ENCODE data around the gene APOL4. TPM values are rescaled to one million over a fixed set of nuclear protein-coding genes. Genes with fewer than 3 reads are reported as not detected.
"Not testable (repeated sequence)": the region's sequence is repeated elsewhere in the genome, so short reads cannot be mapped to it uniquely, and the experiment has no call there.

APOL4 gene, protein sequence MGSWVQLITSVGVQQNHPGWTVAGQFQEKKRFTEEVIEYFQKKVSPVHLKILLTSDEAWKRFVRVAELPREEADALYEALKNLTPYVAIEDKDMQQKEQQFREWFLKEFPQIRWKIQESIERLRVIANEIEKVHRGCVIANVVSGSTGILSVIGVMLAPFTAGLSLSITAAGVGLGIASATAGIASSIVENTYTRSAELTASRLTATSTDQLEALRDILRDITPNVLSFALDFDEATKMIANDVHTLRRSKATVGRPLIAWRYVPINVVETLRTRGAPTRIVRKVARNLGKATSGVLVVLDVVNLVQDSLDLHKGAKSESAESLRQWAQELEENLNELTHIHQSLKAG
- total RNA-seq = 1 to 10 TPM in 3 of 6 donors, under 1 TPM in 3; 0.28 to 4.1 (median 0.85) TPM
- polyA plus RNA-seq = 1 to 10 TPM; 1.9 TPM

DNA sequence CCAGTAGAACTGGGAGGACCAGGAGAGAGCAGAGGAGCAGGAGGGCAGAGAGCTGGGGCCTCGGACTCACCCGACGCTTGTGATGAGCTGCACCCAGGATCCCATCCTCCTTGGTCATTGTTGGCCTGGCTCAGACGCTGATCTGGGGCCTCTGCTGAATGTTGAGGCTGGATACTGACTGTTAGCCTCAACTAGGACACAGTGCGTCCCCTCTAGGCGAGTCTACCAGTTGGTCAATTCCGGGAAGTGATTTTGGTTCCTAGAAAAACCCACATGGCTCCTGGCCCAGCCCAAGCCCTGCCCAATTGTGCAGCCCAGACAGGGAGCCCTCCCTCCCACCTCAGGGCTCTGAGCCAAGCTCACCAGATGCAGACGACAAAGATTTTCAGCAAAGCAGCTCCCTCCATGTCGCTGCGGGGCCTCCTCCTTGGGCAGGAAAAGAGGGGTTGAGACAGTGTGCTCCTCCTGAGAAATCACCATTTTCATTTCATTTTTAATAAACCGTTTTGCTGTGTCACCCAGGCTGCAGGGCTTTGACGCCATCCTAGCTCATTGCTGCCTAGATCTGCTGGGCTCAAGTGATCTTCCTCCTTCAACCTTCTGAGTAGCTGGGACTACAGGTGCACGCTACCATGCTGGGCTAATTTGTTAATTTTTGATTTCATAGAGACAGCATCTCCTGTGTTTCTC, at the start of gene APOL4:
APOL4 (minus strand) TSS at position 180 of the 690 bp plus-strand sequence; CDS start at position 105, 75 bp downstream.
- peak in 5 of 6 donors; percentile 64 to 76 (median 68) for DNase-seq
- ATAC-seq = peak; percentile 51 to 78 (median 69)
- TF ChIP-seq, protein P1, sequence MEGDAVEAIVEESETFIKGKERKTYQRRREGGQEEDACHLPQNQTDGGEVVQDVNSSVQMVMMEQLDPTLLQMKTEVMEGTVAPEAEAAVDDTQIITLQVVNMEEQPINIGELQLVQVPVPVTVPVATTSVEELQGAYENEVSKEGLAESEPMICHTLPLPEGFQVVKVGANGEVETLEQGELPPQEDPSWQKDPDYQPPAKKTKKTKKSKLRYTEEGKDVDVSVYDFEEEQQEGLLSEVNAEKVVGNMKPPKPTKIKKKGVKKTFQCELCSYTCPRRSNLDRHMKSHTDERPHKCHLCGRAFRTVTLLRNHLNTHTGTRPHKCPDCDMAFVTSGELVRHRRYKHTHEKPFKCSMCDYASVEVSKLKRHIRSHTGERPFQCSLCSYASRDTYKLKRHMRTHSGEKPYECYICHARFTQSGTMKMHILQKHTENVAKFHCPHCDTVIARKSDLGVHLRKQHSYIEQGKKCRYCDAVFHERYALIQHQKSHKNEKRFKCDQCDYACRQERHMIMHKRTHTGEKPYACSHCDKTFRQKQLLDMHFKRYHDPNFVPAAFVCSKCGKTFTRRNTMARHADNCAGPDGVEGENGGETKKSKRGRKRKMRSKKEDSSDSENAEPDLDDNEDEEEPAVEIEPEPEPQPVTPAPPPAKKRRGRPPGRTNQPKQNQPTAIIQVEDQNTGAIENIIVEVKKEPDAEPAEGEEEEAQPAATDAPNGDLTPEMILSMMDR (IDR thresholded peaks at IDR 0.05) = no peak
- intact Hi-C loops (cut with DNase I) = no loop called here
- no peak for FAIRE-seq
- Histone ChIP-seq H3K9me3 (no peaks in the 10 kb centered on the region), H3K4me3 (no peak within 1 kb of the TSS), H3K4me1 (peaks cover 0 to 8% (median 4%) of the 10 kb centered on the region in 3 donors), H3K36me3 (no peaks in the 10 kb centered on the region), H3K27ac (no peak within 1 kb of the TSS), H3K27me3 (no peaks in the 10 kb centered on the region)
- WGBS, 2 donors = 43 to 48% methylated on average over 13 of the region's 13 CpGs

DNA sequence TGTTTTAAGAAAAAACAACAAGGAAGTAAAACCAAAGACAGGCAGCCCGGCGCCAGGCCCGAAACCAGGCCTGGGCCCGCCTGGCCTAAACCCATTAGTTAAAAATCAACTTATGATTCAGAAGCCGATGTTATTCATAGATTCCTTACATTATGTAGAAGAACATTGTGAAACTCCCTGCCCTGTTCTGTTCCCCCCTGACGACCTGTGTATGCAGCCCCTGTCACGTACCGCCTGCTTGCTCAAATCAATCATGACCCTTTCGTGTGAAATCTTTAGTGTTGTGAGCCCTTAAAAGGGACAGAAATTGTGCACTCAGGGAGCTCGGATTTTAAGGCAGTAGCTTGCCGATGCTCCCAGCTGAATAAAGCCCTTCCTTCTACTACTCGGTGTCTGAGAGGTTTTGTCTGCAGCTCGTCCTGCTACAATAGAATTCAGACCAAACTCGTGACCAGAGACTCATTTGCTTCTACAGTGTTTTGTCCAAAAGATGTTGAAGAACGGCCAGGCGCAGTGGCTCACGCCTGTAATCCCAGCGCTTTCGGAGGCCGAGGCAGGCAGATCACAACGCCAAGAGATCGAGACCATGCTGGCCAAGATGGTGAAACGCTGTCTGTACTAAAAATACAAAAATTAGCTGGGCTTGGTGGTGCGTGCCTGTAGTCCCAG, 48.8 kb upstream of the APOL4 start:
- H3K36me3 ChIP-seq; FAIRE-seq; H3K9me3 ChIP-seq; H3K4me3 ChIP-seq; DNase-seq; H3K4me1 ChIP-seq; intact Hi-C loops (cut with DNase I); ATAC-seq; H3K27me3 ChIP-seq: not testable (repeated sequence)
- 74 to 82% methylated on average over 24 of the region's 24 CpGs for WGBS, 2 donors
- peak overlapping the region in 2 of 4 donors; percentile 28 to 44 for H3K27ac ChIP-seq

DNA sequence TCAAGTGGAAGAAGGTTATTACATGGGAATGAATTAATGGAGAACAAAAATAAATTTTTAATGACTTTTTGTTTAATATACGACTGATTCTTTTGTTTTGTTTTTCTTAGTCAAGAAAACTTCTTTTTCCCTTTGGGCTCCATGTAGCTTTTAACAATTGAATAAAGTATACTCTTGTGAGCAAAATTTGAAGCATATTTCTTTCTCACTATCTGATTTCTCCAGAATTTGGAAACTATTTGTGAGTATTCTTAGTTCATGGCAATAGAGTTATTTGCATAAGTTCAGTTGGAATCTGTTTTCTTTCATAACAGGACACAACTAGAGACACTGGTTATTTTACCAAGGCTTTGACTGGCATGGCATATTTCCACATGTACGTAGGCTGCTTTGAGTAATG, 47.6 kb upstream of the APOL4 start:
- Histone ChIP-seq H3K4me3 (no peak overlapping the region), H3K4me1 (no peaks in the 10 kb centered on the region), H3K27ac (no peak overlapping the region), H3K9me3 (no peaks in the 10 kb centered on the region), H3K27me3 (no peaks in the 10 kb centered on the region), H3K36me3 (no peaks in the 10 kb centered on the region)
- 85 to 93% methylated on average over 2 of the region's 2 CpGs for WGBS, 2 donors
- TF ChIP-seq, protein P1 (IDR thresholded peaks at IDR 0.05) = no peak
- DNase-seq (no peak), FAIRE-seq (no peak), ATAC-seq (no peak)
- intact Hi-C loops (cut with DNase I) = no loop called here

DNA sequence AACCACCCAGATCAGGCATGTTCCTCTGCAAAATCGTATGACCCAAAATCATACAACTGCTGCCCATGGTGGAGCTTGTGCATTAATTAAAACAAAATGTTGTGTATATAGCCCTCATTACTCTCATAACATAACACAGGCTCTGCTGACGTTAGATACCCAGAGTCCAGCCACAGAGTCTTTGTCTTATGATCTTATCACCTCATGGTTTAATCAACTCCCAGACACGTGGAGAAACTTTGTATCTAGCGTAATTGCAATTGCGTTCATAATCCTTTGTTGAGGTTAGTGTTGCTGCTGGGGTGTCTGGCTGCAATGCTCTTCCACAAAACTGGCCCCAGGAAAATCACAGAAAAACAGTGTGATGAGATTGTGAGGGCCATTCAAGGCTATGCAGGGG, 46.3 kb upstream of the APOL4 start:
- no peaks in the 10 kb centered on the region for H3K36me3 ChIP-seq
- ATAC-seq (no peak), DNase-seq (no peak), FAIRE-seq (no peak)
- TF ChIP-seq, protein P1 (IDR thresholded peaks at IDR 0.05) = no peak
- intact Hi-C loops (cut with DNase I) = no loop called here
- no peaks in the 10 kb centered on the region for H3K27me3 ChIP-seq
- 69 to 73% methylated on average over 5 of the region's 5 CpGs for WGBS, 2 donors
- no peak overlapping the region for H3K27ac ChIP-seq
- H3K4me3 ChIP-seq = no peak overlapping the region
- no peaks in the 10 kb centered on the region for H3K9me3 ChIP-seq
- H3K4me1 ChIP-seq = no peaks in the 10 kb centered on the region

DNA sequence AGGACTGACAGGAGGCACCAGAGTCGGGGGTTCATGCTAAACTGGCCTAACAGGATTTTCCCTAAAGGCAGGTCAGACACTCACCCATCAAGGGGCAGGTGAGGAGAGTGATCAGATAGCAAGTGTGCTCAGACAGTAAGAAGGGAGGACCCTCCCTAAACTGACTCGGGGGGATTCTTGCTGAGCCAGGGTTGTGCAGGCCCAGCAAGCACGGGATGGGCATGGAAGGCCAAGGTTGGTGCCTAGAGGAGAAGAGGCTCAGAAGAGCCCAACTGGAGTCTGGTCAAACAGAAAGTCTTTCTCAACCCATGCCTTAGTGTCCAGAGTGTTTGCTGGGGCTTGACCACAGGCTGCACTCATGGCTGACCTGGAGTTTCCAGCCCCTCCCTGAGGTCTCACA, 45.1 kb upstream of the APOL4 start:
- ATAC-seq (no peak), DNase-seq (no peak), FAIRE-seq (no peak)
- WGBS, 2 donors = 59 to 63% methylated on average over 3 of the region's 3 CpGs
- Histone ChIP-seq H3K27me3 (no peaks in the 10 kb centered on the region), H3K9me3 (no peaks in the 10 kb centered on the region), H3K4me1 (no peaks in the 10 kb centered on the region), H3K4me3 (no peak overlapping the region), H3K27ac (no peak overlapping the region), H3K36me3 (no peaks in the 10 kb centered on the region)
- intact Hi-C loops (cut with DNase I) = no loop called here
- TF ChIP-seq, protein P1 (IDR thresholded peaks at IDR 0.05) = no peak

All from pancreas (tissue), 10 donors.